Stimulated activated CD8-positive, alpha-beta memory T cell treated with anti-CD3 and anti-CD28 coated beads, Interleukin-7, amount 100 ng/mL, for 48 hours (primary cell): Measurements from ENCODE around the gene MREG.

Experiments used
- DNase-seq, 2 donors: peaks; one replicate each; pipeline ENCODE4 v3.0.0-alpha.2; 2020; ENCODE audit warnings: low read depth in 1 of 2; ENCODE audit errors: extremely low read depth in 1 of 2

Gene MREG, protein sequence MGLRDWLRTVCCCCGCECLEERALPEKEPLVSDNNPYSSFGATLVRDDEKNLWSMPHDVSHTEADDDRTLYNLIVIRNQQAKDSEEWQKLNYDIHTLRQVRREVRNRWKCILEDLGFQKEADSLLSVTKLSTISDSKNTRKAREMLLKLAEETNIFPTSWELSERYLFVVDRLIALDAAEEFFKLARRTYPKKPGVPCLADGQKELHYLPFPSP

DNA sequence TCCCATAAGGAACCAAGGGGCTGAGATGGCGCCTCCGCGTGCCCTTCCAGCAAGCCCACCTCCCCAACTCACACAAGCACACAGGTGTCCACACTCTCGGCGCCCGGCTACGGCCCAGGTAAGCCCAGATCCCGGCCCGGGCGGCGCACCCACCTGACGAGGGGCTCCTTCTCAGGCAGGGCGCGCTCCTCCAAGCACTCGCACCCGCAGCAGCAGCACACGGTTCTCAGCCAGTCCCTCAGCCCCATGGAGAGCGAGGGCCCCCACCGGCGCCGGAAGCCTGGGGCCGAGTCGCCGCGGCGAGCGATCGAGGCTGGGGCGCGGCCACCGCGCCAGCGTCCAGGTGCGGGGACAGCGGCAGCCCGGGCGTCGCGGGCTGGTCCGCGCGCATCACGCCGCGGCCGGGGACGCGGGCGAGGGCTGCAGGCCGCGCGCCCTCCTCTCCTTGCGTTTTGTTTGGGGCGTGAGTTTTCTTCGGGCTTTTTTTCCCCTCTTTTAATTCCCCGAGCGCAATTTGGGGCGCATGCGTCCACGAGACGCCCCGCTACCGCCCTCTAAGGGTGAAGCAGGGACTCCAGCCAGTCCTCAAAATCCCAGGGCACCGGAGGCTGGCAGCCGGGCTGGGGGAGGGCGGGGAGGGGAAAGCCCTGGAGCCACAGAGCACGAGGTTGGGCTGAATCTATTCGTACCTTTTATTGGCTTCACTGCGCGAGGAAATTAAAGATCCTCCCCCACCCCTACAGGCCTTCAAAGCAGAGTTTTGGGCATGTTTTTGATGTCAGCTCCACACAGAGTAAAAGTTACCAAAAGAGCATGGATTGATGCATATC is at the start of gene MREG:
Gene MREG (minus strand): TSS at position 472 of the 830 bp plus-strand sequence. CDS start 224 bp downstream, at position 248.
- peak; percentile 71 to 75 for DNase-seq

DNA sequence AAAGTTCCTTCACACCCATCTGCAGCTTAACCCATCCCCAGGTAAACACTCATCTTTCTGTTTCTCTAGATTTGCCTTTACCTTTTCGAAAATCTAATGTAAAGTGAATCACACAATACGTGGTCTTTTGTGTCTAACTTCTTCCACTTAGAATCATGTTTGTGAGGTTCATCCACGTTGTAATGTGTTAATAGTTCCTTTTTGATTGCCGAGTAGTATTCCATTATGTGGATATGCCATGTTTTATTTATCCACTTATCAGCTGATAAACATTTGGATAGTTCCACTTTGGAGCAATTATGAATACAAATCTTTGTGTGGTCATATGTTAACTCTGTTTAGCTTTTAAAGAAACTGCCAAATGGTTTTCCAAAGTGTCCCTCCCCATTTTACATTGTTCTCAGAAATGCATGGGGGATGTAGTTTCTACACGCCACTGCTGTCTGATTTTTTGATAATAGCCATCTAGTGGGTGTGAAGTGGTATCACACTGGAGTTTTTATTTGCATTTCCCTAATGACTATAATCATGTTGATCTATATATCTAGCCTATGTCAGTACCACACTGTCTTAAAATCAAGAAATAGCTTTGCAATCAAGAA is 46.0 kb upstream of the MREG start:
- DNase-seq: no peak

DNA sequence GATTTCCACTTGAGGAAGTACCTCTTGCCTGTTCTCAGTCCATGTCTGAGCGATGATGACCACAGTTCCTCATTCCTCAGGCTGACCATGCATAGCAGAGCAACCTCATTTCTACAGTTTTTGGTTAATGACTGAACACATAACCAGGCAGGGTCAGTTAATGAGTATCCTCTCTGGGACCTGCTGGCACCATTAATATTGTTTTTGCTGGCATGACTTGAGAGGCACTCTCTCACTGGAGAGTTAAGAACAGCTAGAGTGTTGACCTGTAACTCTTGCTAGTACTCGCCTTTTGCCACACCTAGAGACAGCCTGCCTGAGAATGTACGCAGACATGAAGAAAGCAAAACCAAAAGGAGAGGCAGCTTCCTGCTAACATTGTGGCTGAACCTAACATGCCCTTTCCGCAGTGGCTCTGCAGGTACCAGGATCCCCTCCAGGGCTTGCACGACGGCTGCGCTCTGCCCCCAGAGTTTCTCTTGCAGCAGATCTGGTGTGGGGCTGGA is 44.4 kb upstream of the MREG start:
- peak; percentile 13 to 22 for DNase-seq

DNA sequence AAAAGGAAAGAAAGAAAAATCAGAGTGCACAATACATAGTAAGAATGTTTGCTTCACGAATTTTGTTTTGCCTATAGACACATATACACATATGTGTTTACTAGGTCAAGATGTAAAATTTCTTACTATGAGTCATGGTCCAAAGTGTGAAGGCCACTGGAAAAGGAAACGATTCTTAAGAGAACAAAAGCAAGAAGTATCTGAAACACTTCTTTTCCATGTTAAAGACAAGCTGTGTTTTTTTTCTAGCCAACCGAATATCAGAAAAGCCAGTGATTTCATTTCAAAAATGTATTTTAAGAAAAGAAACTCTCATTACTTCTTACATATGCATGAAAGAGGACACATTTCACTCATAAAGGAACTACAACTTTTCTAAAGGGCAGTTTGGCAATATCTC is 43.4 kb upstream of the MREG start:
- no peak for DNase-seq

DNA sequence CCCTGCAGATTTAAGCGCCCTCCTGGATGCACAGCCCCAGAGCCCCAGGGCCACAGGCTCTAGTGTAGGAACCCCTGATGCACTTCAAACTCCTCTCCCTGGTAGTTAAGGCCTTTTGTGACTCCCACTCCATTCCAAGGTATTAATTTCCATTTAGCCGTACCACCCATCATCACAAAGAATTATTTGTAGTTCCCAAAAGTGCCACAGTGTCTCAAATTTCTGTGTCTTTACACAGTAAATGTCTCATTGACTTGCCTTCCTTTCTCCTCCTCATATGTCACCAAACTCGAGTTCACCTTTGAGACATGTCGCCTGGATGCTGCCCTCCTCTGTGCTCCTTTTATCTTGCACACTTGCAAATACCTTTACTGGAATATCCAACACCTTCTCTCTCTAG is 42.3 kb upstream of the MREG start:
- DNase-seq: no peak

DNA sequence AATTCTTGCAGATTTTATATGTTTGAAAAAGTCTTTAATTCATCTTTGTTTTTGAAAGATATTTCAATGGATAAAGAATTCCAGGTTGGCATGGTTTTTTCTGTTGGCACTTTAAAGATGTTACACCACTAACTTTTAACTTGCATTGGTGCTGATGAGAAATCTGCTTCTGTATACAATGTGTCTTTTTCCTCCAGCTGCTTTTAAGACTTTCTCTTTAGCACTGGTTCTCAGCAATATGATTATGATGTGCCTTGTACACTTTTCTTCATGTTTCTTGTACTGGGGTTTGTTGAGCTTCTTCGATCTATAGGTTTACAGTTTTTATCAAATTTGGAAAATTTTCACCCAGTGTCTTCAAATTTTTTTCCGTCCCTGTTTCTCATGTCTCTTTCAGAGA is 39.1 kb upstream of the MREG start:
- DNase-seq: no peak

DNA sequence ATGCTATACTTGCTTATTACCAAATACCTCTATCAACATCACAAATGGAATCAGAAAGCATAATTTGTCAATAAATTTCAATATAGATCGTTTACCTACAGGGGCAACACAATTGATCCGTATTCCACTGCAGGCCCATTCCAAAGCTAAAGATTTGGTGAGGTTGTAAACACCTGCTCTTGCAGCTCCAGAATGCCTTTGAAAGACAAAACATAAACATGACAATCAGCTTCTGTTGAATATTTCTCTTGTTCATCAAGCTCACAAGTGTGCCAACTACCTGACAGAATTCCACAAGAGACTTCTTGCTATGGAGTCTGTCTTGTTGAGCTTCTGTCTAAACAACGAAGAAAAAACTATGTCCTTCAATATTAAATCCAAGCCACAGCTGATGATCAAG is 38.0 kb upstream of the MREG start:
- DNase-seq: no peak

DNA sequence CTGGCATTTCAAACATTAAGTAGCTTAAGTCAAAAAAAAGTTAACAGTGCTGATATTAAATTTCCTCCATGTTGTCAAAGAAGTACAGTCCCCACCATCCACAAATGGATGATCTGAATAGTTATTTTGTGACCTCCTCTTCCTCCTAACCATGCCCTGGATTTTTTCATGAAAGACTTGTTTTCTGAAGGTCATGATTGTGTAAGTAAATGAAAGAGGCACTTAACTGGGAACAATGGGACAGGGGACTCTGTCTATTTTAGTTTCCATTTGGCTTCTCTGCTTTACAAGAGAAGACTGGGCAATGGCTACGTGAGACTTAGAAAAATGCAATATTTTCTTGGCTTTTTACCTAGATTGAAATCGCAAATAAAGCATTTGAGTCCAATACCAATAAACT is 36.1 kb upstream of the MREG start:
- DNase-seq: no peak

DNA sequence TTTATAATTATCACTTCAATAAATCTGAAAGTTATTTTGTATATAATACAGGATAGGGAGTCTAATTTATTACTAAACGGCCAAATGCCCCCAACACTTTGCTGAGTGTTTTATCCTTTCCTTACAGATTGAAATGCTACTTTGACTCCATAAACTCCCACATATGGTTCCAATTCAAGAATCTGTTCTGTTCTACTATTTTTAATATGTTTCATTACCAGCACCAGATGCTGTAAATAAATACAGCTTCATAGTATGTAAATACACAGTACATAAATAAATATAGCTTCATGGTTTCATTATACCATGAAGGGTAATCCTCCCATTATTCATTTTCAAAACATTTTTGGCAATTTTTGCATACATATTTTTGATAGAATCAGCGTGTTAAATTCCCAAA is 34.0 kb upstream of the MREG start:
- no peak for DNase-seq

DNA sequence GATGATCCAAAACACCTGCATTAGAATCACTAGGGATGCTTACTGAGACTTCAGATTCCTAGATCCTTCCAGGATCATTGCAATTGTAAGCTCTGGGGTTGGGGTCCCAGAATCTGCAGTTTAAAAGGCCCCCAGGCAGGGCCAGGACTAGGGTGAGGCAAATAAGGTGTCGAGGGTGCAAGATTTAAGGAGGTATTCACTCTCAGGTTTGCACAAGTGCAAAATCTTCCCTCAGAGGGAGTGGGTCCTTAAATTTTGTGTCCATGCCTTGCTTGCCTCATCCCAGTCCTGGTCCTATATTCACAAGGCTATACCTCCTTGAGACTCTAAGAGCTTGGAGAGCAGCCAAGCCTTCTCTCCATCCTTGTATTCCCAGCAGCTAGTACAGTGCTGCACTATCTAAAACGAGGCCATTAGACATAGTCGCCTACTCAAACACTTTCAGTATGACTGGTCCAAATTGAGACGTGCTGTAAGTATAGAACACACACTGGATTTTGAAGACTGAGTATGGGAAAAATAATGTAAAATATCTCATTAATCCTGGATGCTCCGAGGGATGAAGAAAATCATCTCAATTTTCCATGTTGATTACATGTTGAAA is 31.6 kb upstream of the MREG start:
- no peak for DNase-seq

DNA sequence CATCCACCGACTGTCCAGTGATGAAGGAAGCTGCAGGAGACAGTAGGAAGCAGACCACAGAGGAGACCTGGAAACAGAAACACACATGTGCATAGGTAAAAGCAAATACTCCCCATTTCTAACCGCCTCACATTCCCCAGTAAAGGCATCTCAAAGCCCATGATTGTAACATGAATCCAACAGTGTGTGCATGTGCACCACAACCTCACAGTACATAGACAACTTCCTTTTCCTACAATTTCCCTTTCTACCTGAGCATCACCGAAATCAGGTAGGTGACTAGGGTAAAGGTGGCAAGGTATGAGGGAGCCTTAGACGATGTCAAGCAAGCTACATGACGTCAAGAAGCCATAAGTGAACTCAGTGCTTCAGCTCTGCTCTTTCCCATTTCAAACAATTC is 30.6 kb upstream of the MREG start:
- no peak for DNase-seq

DNA sequence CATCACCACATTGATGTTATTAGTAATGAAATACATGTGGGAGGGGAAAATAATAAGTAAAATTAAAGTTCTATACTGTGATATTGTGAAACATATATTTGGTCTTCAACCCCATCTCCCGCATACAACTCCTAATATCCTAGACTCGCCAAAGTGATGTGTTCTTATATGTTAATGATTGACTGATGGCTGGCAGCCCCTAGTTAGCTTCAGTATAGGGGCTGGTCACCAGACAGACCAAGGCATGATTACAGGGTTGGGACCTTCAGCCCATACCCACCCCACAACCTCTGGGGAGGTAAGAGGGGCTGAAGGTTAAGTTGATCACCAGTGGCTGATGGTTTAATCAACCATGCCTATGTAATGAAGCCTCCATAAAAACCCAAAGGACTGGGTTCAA is 28.1 kb upstream of the MREG start:
- no peak for DNase-seq

DNA sequence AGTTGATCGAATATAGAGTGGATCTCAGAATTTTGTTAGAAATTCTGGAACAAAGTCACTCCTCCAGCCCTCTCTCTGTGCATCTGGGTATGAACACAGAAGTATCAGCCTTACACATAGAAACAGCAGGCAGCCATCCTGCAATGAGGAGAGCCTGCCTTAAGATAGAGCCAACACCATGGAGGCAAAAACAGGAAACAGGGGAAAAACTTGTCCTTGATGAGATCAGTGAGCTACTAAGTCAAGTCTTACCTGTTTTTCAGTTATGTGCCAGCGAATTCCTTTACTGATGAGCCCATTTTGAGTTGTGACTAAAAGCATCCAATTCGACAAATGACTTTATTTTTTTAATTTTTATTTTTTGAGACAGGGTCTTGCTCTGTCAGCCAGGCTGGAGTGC is 26.6 kb upstream of the MREG start:
- DNase-seq: no peak

DNA sequence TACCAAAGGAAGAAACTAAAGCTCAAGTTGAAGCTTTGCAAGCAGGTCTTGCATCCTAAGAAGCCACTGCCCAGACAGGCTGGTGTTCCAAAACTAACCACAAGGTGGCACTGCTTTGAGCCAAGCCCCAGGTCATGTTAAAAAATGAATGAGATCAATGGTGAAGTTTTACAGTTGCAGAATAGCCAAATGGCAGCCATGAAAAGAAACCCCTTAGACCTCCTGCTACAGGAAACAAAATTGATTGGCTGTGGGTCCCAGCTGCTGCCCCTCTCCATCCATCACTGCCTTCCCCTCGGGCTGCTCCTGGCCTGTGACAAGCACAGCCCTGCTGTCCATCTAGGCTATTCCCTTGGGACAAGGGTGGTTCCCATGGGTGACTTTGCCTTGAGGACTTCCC is 20.7 kb upstream of the MREG start:
- DNase-seq: peak; percentile 37 to 56

DNA sequence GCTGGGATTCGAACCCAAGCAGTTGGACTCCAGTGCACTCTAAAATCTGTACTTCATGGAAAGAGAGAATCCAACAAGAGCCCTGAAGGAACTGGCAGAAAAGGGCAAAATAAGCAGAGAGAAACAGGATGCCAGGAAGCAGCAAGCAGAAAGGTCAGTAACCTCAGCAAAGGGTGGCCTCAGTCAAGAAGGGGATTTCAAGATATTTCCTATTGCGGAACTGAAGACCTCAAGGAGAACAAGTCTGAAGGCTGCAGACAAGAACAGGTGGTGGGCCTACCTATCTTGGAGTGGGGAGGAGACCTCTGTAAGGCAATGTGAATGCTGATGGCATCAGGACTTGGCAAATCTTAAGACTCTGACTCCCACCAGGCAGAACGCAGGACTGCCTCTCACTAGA is 20.1 kb upstream of the MREG start:
- DNase-seq: no peak

DNA sequence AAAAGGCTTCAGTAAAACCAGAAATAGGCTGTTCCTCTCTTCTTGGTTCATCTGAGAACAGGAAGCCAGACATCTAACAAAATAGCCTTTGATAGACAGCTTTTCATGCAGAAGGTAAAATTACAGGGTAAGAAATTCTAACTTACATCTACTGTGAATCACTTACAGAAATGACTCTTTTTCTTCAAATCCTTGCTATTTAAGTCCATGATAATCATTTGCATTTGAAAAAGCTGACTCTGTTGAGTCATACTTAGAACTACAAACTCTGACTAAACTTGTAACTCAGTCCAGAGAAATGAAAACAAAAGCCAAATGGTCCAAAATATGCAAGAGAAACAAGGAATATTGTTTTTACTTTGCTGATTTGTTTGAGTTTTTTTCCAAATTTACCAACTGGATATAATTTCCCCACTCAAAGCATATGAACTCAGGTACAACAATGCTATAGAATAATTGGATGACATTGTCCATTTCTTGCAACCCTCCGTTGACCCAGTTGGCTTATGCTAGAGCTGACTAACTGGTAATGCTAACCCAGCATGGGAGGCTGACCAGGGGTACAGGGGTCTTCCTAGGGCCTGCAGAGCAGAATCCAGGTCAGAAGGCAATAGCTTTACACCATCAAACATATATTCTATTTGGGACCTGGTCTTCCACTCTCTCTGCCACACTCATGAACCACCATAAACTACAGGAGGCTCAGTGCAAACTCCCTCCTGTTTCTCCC is 18.8 kb upstream of the MREG start:
- DNase-seq: no peak

DNA sequence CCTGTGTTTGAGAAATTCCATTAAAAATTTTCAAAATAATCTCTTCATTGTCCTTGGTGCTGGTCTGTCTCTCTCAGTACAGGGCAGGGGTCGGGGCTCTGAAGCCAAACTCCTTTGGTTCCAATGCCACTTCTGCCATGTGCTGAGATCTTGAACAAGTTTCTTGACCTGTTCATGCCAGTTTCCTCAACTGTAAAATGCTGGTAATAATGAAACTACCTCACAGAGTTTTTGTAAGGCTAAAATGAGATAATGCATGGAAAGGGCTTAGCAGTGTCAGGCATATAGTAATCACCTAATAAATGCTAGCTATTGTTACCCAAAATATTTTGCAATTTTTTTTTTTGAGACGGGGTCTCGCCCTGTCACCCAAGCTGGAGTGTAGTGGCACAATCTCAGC is 16.9 kb upstream of the MREG start:
- DNase-seq: no peak

DNA sequence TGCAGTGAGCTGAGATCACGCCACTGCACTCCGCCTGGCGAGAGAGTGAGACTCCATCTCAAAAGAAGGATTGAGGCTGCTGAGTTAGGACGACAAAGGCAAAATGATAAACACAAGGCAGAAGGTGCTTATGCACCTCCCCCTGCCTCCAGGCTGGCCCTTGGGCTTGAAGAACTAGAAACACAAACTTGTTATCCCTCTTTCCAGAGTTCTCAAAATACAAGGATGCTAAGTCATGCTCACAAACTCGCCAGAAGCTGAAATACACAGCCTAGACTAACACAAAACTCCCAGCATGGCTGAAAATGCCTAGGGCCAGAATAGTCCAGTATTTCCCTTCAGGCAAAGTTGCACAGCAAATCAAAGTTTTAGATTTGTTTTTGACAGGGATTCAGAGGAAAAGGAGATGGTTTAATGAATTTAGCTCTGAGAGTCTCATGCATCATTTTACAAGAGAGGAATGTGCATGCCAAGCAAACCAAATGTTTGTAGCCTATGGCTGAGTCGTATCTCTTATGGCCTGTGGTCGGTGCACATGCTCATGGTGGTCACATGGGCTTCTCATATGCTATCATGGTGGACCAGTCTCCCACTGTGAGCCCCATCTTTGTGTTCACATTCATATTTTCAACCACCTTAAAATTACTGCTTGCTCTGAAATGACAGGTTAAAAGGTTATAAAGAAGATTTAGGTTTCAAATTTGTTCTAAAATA is 16.2 kb upstream of the MREG start:
- no peak for DNase-seq

DNA sequence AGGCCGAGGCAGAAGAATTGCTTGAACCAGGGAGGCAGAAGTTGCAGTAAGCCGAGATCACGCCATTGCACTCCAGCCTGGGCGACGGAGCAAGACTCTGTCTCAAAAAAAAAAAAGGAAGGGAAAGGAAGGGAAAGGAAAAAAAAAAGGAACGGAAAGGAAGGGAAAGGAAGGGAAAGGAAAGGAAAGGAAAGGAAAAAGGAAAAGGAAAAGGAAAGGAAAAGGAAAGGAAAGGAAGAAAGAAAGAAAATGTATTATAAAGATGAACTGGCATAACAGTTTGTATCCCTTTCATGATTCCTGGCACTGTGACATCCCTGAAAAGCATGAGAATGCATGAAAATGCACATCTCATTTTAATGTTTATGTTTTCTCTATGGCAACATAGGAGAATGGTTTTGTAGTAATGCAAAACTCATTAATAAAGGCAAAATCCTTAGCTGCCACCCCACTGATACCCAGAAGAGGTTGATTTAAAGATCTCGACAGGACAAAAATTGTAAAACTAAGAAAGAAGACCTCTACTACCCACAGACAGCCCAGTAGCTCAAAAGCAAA is 11.5 kb upstream of the MREG start:
- DNase-seq: no peak

DNA sequence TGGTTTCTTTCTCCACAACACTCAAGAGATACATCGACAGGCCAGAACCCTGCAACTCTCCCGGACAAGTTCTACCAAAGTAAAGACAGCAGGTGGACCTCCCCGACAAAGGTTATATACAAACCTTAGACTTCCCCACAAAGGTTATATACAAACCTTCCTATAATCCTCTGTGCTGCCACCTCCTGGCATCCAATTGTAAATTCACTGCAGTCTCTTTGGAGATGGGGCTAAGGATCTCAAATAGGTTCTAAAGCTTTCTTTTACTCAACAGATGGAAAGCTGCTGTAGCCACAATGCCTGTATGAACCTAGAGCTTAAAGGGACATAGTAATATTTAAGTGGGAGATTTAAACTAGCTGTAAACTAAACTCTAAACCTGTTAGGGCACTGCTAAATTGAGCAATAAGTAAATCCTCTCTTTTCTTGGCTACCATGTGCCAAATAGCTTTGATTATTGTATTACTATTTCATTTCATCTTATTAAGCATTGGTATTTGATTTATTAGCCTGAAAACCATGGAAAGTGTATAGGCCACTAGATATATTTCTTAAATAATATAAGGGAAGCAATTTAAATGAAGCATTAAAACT is 9.8 kb upstream of the MREG start:
- peak in 1 of 2 donors; percentile 26 for DNase-seq
